Islet precursor cell (in vitro differentiated cells): ENCODE results near the gene GPT2.
"Not testable (repeated sequence)": the region's sequence is repeated elsewhere in the genome, so short reads cannot be mapped to it uniquely, and the experiment has no call there.

ENCODE experiments used
- DNase-seq: peaks from one replicate; pipeline ENCODE4 v3.0.0-alpha.2; 2018

GPT2 gene

GRCh38 chr16:46867486-46867885 lies 16.7 kb upstream of the GPT2 start:
- not testable (repeated sequence) for DNase-seq

GRCh38 chr16:46868891-46869290 lies 15.3 kb upstream of the GPT2 start:
- not testable (repeated sequence) for DNase-seq

GRCh38 chr16:46871597-46871996 lies 12.6 kb upstream of the GPT2 start:
- DNase-seq: no peak

- DNase-seq: no peak
Measured at GRCh38 chr16:46873201-46873600, 11.0 kb upstream of the GPT2 start.

- DNase-seq: no peak
Measured at GRCh38 chr16:46875243-46875642, 8.9 kb upstream of the GPT2 start.

- DNase-seq: no peak
Measured at GRCh38 chr16:46882304-46882939, 1.7 kb upstream of the GPT2 start.

GRCh38 chr16:46882940-46883307 lies 1.2 kb upstream of the GPT2 start:
- no peak for DNase-seq

GRCh38 chr16:46883353-46883689 lies 841 bp upstream of the GPT2 start:
- no peak for DNase-seq

- DNase-seq: no peak
Measured at GRCh38 chr16:46884513-46885293, 541 bp downstream of the GPT2 start.

- no peak for DNase-seq
Measured at GRCh38 chr16:46885960-46886763, 2.0 kb downstream of the GPT2 start.

- DNase-seq: no peak
Measured at GRCh38 chr16:46886764-46887523, 2.8 kb downstream of the GPT2 start.

GRCh38 chr16:46887524-46887854 lies 3.3 kb downstream of the GPT2 start:
- DNase-seq: no peak

- DNase-seq: no peak
Measured at GRCh38 chr16:46889245-46889941, 5.2 kb downstream of the GPT2 start.

- DNase-seq: no peak
Measured at GRCh38 chr16:46889942-46890300, 5.8 kb downstream of the GPT2 start.

GRCh38 chr16:46891910-46892309 lies 7.7 kb downstream of the GPT2 start:
- no peak for DNase-seq

- no peak for DNase-seq
Measured at GRCh38 chr16:46894036-46894672, 10.0 kb downstream of the GPT2 start.

- no peak for DNase-seq
Measured at GRCh38 chr16:46895399-46896313, 11.5 kb downstream of the GPT2 start.

GRCh38 chr16:46896314-46896968 lies 12.3 kb downstream of the GPT2 start:
- no peak for DNase-seq

GRCh38 chr16:46897471-46897870 lies 13.3 kb downstream of the GPT2 start:
- no peak for DNase-seq

GRCh38 chr16:46898006-46898405 lies 13.8 kb downstream of the GPT2 start:
- DNase-seq: no peak
